ENCODE results near the gene PRKD2.

GRCh38 chr19:46722421-46723022 is 5.6 kb upstream of the PRKD2 start:
- no peak for TF ChIP-seq CTCF (IDR thresholded peaks at IDR 0.05)
- no peak for TF ChIP-seq POLR2A (IDR thresholded peaks at IDR 0.05)

All from heart left ventricle (tissue), 13 donors.